HG02642 (cell line): Measurements from ENCODE around the gene MYO5C.

ENCODE experiments used
- ATAC-seq: cut with Tn5 transposase; IDR thresholded peaks from one replicate; pipeline ENCODE4 v1.9.1; 2021; ENCODE audit warnings: mild to moderate bottlenecking; ENCODE audit not compliant: unreplicated experiment, poor library complexity

MYO5C gene

GRCh38 chr15:52281085-52282035, 14.2 kb downstream of the MYO5C start:
- ATAC-seq: no peak

- no peak for ATAC-seq
Observed at GRCh38 chr15:52280326-52281084, 15.1 kb downstream of the MYO5C start.

- ATAC-seq: no peak
Observed at GRCh38 chr15:52278636-52279367, 16.8 kb downstream of the MYO5C start.

GRCh38 chr15:52278135-52278534, 17.5 kb downstream of the MYO5C start:
- no peak for ATAC-seq

- no peak for ATAC-seq
Observed at GRCh38 chr15:52277575-52277974, 18.0 kb downstream of the MYO5C start.

- no peak for ATAC-seq
Observed at GRCh38 chr15:52276256-52276770, 19.3 kb downstream of the MYO5C start.

- no peak for ATAC-seq
Observed at GRCh38 chr15:52263563-52264282, 31.9 kb downstream of the MYO5C start.

- no peak for ATAC-seq
Observed at GRCh38 chr15:52262364-52262763, 33.2 kb downstream of the MYO5C start.

- ATAC-seq: peak; percentile 99
Observed at GRCh38 chr15:52261498-52262242, 33.9 kb downstream of the MYO5C start.

- no peak for ATAC-seq
Observed at GRCh38 chr15:52261026-52261425, 34.6 kb downstream of the MYO5C start.

- ATAC-seq: no peak
Observed at GRCh38 chr15:52259503-52259902, 36.1 kb downstream of the MYO5C start.

- no peak for ATAC-seq
Observed at GRCh38 chr15:52258461-52258860, 37.1 kb downstream of the MYO5C start.

GRCh38 chr15:52257734-52258062, 37.9 kb downstream of the MYO5C start:
- ATAC-seq: no peak

- ATAC-seq: no peak
Observed at GRCh38 chr15:52256930-52257733, 38.5 kb downstream of the MYO5C start.

- peak; percentile 55 for ATAC-seq
Observed at GRCh38 chr15:52256366-52256765, 39.2 kb downstream of the MYO5C start.

GRCh38 chr15:52255935-52256334, 39.7 kb downstream of the MYO5C start:
- ATAC-seq: no peak

GRCh38 chr15:52255008-52255407, 40.6 kb downstream of the MYO5C start:
- ATAC-seq: no peak

GRCh38 chr15:52254391-52254790, 41.2 kb downstream of the MYO5C start:
- ATAC-seq: no peak
